ENCODE measurements around the gene PPP1R27.
A peak's percentile ranks its signal among the peaks of the same experiment; 100 is the strongest.

The PPP1R27 gene

GRCh38 chr17:81860756-81861568 is 26.1 kb upstream of the PPP1R27 start:
- peak; percentile 100 for DNase-seq (ENCODE audit: low spot score)

GRCh38 chr17:81859906-81860755 is 25.3 kb upstream of the PPP1R27 start, which contains the start of gene P4HB:
P4HB (minus strand) TSS chr17:81860535; CDS start chr17:81860471, 64 bp downstream.
- DNase-seq (ENCODE audit: low spot score) = no peak

DNA sequence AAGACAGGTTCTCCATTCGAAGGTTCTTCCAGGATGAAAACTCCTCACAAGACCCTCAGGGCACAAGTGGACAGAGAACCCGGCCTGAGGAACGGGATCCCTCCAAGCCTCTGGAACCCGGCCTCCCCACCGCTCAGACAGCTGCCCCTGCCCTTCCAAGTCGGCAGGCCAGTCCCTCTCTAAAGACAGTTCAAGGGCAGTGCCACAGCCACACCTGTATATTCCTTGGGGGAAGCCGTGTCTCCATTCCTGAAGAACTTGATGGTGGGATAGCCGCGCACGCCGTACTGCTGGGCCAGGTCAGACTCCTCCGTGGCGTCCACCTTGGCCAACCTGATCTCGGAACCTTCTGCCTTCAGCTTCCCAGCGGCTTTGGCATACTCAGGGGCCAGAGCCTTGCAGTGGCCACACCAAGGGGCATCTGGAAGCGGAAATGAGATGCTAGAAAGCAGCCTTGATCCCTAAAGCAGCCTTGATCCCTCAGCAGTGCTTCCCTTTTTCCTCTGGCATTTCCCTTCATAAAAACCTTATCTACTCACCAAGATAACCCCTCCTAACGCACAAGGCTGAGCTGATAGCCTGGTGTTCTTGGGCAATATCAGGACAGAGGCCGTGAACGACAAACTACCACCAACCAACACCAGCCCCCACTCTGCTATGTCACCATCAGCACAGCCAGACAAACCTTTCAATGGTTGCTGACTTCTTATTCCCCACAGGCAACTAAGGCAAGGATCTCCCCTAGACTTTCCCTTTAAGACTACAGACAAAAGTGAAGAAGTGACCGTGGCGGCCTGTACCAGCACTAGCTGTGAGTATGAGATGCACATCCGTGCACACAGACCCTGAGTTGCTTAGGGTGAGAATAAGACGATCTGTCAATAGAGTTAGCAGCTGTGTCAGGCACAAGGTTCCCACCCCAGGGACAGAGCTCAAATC is 24.4 kb upstream of the PPP1R27 start:
- DNase-seq (ENCODE audit: low spot score) = peak; percentile 49

GRCh38 chr17:81858170-81858966 is 23.5 kb upstream of the PPP1R27 start:
- peak; percentile 71 for DNase-seq (ENCODE audit: low spot score)

DNA sequence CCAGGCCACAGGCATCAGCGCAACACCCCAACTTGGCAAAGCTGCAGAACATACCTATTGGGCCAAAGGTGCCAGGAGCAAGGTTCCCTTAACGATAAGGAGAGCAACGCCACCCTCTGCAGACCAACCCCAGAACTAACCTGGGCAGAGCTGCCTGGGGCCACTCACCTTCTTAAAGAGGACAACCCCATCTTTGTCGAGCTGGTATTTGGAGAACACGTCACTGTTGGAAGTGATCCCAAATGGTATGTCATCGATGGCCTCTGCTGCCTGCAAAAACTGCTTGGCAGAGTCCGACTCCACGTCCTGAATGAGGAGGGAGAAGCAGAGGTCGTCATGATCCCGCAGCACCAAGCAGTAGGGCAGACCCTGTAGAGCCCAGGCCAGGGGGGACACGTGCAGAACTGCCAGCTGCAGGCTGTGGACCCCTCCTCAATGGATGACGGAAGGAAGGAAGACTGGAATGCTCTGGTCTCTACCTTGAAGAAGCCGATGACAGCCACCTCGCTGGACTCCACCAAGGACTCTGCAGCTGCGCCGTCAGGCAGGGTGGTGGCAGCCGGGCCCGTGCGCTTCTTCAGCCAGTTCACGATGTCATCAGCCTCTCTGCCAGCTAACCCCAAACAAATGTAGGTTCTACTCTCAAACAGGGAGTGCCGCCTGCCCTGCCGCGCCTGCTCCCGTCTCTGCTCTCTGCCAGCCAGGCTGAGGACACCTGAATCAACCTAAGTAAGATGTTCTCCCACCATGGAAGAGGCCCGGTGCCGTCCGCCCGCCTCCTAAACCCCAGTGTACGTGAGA is 20.3 kb upstream of the PPP1R27 start:
- DNase-seq (ENCODE audit: low spot score) = peak; percentile 29

DNA sequence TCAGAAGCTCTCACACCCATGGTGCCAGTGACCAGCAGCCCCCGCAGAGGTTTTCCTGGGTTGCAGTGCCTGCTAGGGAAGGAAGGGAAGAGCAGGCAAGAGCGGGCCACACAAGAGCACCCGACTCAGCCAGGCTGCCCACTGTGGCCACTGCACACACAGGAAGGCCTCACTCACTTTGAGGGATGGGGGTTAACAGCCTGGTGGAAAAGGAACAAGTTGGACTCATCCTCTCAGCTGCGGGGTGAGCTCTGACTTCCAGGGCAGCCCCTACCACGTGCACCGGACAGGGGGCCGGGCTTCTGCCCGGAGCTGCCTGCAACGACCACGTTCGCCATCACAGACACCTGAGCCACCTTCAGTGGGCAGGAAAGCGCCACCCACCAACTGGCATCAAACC is 17.4 kb upstream of the PPP1R27 start:
- no peak for DNase-seq (ENCODE audit: low spot score)

DNA sequence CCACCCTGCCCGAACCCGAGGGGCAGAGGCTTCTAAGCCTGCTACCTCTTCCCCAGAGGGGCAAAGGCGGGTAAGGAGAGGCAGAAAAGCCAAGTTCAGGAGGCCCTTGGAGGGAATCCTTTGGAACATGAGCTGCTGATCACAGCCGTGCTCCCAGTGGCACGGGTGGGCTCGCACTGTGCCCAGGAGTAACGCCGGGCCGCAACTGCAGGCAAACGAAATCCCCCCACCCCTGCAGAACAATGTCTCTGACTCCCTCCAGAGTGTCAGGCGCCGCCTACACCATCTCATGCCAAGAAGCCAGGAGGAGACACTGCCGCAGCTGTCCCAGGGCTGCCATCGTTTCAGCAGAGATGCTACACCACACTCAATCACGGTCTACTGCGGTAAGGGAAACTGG is 16.6 kb upstream of the PPP1R27 start:
- no peak for DNase-seq (ENCODE audit: low spot score)

DNA sequence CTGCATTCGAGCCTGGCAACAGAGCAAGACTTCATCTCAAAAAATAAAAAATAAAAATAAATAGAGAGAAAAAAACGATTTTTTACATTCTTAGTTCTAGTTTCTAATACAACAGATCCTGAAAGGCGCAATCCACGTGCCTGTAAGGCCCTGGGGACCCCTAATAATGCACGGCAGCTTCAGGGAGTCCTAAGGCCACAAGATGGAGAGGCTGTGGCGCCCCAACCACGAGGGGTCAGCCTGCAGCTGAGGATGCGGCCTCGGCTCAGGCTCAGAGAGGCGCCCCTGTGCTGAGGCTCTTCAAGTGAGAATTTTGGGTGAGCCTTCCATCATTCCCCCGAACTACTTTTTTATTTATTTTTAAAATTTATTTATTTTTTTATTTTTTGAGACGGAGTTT is 14.6 kb upstream of the PPP1R27 start:
- DNase-seq (ENCODE audit: low spot score) = no peak

- DNase-seq (ENCODE audit: low spot score) = peak; percentile 31
These were observed 12.2 kb upstream of the PPP1R27 start for GRCh38 chr17:81846743-81847689.

DNA sequence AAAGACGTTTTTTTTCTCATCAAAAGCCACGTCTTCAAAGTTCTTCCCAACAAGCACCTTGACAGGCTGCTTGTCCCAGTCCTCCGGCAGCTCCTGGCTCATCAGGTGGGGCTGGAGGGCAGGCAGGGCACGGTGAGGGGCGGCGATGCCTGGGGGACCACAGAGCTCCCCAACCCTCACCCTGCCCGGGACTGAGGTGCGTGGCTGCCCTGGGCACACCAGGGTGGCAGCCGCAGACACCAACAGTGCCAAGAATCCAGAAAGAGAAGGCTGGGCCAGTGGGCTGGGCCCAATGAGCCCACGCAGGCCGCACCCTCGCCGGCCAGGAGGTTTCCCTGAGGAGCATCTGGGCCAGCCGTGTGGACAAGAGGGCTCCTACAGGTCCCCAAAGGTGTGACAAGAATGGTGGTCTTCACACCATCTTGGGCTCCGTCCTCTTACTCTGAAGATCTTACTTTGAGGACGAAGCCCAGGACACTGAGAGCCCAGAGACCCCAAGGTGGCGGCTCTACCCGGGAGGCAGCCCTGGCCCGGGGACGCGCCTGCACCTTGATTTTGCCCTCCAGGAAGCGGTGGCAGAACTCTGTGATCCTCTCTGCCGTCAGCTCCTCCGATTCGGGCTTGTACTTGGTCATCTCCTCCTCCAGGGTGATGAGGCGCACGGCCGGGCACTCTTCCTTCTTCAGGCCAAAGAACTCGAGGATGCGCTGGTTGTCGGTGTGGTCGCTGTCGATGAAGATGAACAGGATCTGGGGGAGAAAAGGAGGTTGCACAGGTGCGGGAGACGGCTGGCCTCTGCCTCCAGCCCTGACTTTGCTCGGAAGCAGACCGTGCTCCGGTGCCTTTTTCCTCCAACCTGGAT is 11.3 kb upstream of the PPP1R27 start:
- DNase-seq (ENCODE audit: low spot score) = no peak

DNA sequence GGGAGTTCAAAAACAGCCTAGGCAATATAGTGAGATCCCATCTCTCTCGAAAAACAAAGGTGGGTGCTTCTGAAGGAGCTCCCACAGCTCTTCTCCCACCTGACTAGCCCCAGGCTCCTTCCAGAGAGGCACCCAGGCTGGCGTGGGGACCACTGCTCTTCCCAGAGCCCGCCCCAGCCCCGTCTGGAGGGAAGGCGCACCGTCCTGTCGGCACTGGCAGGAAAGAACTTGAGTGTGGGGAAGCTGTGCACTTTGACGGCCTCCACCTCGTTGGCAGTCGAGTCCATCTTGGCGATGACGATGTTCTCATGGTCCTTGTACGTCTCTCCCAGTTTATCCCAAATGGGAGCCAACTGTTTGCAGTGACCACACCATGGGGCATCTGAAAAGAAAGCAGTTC is 10.5 kb upstream of the PPP1R27 start:
- no peak for DNase-seq (ENCODE audit: low spot score)

GRCh38 chr17:81844887-81845286 is 10.0 kb upstream of the PPP1R27 start:
- DNase-seq (ENCODE audit: low spot score) = no peak

GRCh38 chr17:81844327-81844851 is 9.5 kb upstream of the PPP1R27 start:
- no peak for DNase-seq (ENCODE audit: low spot score)

DNA sequence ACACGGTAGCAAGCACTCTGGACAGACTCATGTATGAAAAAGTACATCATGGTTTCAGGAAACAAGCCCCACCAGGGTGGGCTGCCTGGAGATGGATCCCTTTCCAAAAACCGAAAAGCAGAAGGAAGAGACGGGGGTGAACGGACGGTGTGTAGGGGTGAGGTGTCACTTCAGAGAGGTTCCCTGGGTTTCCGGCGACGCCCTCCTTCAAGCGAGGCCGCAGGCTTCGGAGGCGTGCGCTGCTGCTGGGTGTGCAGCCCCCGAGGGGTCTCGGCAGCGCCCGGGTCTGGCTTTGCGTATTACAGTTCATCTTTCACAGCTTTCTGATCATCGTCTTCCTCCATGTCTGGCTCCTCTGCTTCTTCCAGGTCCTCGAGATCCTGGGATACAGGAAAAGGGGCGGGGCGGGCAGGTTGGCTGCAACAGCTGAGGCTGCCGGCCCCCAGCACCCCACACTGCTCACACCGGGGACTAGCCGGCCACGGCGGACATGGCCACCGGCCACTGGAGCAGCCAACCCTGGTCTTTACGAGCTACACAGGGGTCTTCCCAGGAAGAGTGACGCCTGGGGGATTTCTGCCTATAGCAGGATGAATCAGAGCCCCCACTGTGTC is 9.0 kb upstream of the PPP1R27 start:
- DNase-seq (ENCODE audit: low spot score) = no peak

DNA sequence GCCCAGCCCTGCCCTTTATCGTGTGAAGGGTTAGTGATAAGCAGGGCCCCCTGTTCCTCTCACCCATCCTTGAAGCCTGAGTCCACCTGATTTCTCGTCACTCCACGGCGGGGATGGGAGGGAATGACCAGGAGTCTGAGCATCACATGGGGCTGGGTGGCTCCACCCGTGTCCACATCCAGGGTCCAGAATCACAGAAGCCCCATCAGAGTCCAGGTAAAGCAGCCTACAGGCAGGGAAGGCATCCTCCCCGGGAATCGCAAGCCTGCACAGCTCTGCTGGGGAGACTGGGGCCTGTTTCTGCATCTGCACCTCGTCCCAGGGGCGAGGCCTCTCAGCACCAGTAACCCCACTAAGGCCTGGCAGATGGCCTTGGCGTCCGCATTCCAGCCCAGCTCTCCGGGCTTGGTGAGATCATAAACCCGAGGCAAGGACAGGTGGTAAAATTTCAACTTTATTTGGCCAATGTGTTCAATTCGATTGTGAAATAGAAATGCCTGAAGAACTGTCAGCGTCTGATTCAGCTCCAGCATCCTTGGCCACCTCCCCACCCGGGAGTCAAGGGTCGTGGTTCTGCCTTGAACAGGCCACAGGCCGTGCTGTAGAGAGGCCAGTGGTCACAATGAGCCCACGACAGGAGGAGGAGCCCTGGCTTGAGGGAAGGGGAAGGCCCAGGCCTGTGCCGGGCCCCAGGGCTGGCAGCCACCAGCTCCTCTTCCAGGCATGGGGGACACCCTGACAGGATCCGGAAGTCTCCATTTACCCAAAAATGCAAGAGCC is 8.1 kb upstream of the PPP1R27 start:
- DNase-seq (ENCODE audit: low spot score) = no peak

DNA sequence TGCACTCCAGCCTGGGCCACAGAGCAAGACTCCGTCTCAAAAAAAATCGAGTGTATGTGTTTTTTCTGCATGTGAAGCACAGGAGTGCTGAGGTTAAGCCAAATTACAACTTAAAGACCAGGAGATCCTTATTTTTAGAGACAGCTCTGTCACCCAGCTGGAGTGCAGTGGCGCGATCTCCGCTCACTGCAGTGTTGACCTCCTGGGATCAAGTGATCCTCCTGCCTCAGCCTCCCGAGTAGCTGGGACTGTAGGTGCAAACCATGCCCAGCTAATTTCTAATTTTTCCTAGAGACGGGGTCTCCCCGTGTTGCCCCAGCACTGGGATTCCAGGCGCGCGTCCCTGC is 7.5 kb upstream of the PPP1R27 start:
- no peak for DNase-seq (ENCODE audit: low spot score)

DNA sequence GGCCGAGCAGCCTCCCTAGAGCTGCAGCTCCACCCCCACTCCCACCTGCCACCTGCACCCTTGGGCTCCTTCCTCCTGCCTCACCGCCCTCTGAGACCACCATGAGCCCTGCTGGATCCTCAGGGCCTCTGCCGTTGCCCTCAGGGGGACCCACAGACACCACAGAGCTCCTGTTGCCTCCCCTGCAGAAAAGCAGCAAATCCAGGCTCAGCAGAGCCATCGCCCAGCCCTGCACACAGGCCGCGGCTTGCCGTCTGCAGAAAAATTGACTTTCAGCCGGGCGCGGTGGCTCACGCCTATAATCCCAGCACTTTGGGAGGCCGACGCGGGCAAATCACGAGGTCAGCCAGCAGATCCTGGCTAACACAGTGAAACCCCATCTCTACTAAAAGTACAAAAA is 7.0 kb upstream of the PPP1R27 start:
- DNase-seq (ENCODE audit: low spot score) = no peak

All from RKO (cell line).